ENCODE measurements around the gene TAS2R1. TPM values are rescaled to one million over a fixed set of nuclear protein-coding genes. Genes with fewer than 3 reads are reported as not detected.

Gene TAS2R1
- total RNA-seq, 1 experiment from 2014 or later, result not detected

DNA sequence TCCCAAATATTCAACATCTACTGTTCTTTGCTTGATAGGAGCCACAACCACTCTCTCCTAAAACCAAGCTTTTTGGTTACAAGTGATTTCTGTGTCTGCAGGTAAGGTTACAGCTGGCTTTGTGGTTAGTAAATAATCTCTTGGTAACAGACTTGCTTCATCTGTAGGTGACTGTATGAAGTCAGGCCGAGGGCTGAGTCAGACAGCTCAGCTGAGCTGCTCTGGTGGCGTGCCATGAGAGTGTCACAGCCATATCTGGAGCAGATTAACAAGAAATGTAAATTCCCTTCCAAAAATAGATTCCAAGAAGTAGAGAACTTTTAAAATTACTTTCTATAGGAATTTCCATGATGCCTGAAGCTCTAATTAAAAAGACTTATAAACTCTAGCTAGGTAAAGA lies 23.7 kb upstream of the TAS2R1 start:
- no TSS peak for BruUV-seq (replicated peaks)
- DNase-seq (peak; percentile 98), ATAC-seq (peak; percentile 88)
- no peaks in the 10 kb centered on the region for H3K36me3 ChIP-seq (ENCODE audit: low read depth, low read length)
- no peaks in the 10 kb centered on the region for H4K20me1 ChIP-seq (ENCODE audit: low read length)
- peak overlapping the region; percentile 6; the same call in 1 of the 2 replicates for H3K27ac ChIP-seq (ENCODE audit: low read length)
- no peak overlapping the region for H3K9ac ChIP-seq (ENCODE audit: low read length)
- H3F3A ChIP-seq (ENCODE audit: low read length, unreplicated experiment), result no peaks in the 10 kb centered on the region
- H3K9me3 ChIP-seq (ENCODE audit: low read length), result no peaks in the 10 kb centered on the region
- peaks cover 3% of the 10 kb centered on the region; the same call in 1 of the 2 replicates for H3K9me2 ChIP-seq (replicated peaks; ENCODE audit: low read length)
- no peaks in the 10 kb centered on the region for H3K79me2 ChIP-seq (ENCODE audit: low read length)
- intact Hi-C loops (cut with micrococcal nuclease), result no loop called here
- ChIA-PET CTCF (no interaction called here), POLR2A (ENCODE audit: unreplicated experiment) (interaction anchor here (0.6 kb wide), 1 partner anchor 95 kb away, joined by 3 read pairs; no protein-coding TSS in a partner anchor)
- H3K4me2 ChIP-seq (ENCODE audit: low read length), result peak overlapping the region; percentile 43
- no peak for TF ChIP-seq EZH2 (IDR thresholded peaks at IDR 0.05; ENCODE audit: low read length, unreplicated experiment)
- TF ChIP-seq EZH2phosphoT487 (IDR thresholded peaks at IDR 0.05; ENCODE audit: borderline replicate concordance, low read length), result no peak
- TF ChIP-seq, protein P1, sequence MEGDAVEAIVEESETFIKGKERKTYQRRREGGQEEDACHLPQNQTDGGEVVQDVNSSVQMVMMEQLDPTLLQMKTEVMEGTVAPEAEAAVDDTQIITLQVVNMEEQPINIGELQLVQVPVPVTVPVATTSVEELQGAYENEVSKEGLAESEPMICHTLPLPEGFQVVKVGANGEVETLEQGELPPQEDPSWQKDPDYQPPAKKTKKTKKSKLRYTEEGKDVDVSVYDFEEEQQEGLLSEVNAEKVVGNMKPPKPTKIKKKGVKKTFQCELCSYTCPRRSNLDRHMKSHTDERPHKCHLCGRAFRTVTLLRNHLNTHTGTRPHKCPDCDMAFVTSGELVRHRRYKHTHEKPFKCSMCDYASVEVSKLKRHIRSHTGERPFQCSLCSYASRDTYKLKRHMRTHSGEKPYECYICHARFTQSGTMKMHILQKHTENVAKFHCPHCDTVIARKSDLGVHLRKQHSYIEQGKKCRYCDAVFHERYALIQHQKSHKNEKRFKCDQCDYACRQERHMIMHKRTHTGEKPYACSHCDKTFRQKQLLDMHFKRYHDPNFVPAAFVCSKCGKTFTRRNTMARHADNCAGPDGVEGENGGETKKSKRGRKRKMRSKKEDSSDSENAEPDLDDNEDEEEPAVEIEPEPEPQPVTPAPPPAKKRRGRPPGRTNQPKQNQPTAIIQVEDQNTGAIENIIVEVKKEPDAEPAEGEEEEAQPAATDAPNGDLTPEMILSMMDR (conservative IDR thresholded peaks at IDR 0.05; ENCODE audit: low read depth, low read length), result no peak
- H3K27me3 ChIP-seq (ENCODE audit: low read length), result no peaks in the 10 kb centered on the region
- no peak overlapping the region; the same call in 1 of the 2 replicates for H3K4me3 ChIP-seq (ENCODE audit: low read length)
- H2AFZ ChIP-seq (ENCODE audit: low read length), result no peak overlapping the region
- peaks cover 28% of the 10 kb centered on the region for H3K4me1 ChIP-seq (ENCODE audit: insufficient read depth, low read length)

DNA sequence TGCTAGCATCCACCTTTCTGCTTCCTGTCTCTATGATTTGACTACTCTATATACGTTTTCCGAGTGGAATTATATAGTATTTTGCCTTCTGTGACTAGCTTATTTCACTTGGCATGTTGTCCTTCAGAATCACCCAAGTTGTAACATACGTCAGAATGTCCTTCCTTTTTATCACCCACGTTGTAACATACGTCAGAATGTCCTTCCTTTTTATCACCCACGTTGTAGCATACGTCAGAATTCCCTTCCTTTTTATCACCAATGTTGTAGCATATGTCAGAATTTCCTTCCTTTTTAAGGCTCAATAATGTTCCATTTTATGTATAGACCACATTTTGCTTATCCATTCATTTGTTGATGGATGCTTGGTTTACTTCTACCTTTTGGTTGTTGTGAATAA lies 22.9 kb upstream of the TAS2R1 start:
- Histone ChIP-seq H2AFZ (ENCODE audit: low read length) (no peak overlapping the region), H3K79me2 (ENCODE audit: low read length) (no peaks in the 10 kb centered on the region), H3K27me3 (ENCODE audit: low read length) (no peaks in the 10 kb centered on the region), H3K36me3 (ENCODE audit: low read depth, low read length) (no peaks in the 10 kb centered on the region), H3F3A (ENCODE audit: low read length, unreplicated experiment) (no peaks in the 10 kb centered on the region), H3K9ac (ENCODE audit: low read length) (no peak overlapping the region), H3K9me3 (ENCODE audit: low read length) (no peaks in the 10 kb centered on the region), H3K4me3 (ENCODE audit: low read length) (no peak overlapping the region), H4K20me1 (ENCODE audit: low read length) (no peaks in the 10 kb centered on the region), H3K27ac (ENCODE audit: low read length) (no peak overlapping the region), H3K4me2 (ENCODE audit: low read length) (peak overlapping the region; percentile 43), H3K4me1 (ENCODE audit: insufficient read depth, low read length) (peaks cover 28% of the 10 kb centered on the region), H3K9me2 (replicated peaks; ENCODE audit: low read length) (peaks cover 3% of the 10 kb centered on the region; the same call in 1 of the 2 replicates)
- POLR2A ChIA-PET (ENCODE audit: unreplicated experiment), result no interaction called here
- TF ChIP-seq EZH2phosphoT487 (IDR thresholded peaks at IDR 0.05; ENCODE audit: borderline replicate concordance, low read length) (no peak), EZH2 (IDR thresholded peaks at IDR 0.05; ENCODE audit: low read length, unreplicated experiment) (no peak)
- TF ChIP-seq, protein P1 (conservative IDR thresholded peaks at IDR 0.05; ENCODE audit: low read depth, low read length), result no peak
- no TSS peak for BruUV-seq (replicated peaks)
- intact Hi-C loops (cut with micrococcal nuclease), result no loop called here
- CTCF ChIA-PET, result no interaction called here
- DNase-seq (no peak), ATAC-seq (no peak)

DNA sequence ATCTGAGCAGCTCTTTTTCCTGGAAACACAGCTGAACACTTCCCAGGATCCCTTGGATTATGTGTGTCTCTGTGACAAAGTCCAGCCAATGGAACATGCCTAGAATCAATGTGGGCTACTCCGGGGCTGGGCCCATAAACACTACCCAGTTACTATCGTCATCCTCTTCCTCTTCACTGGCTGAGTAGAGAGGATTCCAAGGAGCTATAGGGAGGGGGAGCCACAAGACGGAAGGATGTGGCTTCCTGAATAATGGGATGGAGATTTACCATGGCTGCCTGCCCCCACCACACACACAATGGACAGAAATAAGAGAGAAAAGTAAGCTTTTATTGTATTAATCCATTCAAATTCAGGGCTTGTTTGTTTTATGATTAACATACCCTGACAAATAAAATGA lies 22.1 kb upstream of the TAS2R1 start:
- POLR2A ChIA-PET (ENCODE audit: unreplicated experiment), result no interaction called here
- intact Hi-C loops (cut with micrococcal nuclease), result no loop called here

More for the DNA sequence above, 22.1 kb upstream of the TAS2R1 start:
- no TSS peak for BruUV-seq (replicated peaks)
- DNase-seq (peak; percentile 59), ATAC-seq (peak; percentile 74)
- Histone ChIP-seq H3K79me2 (ENCODE audit: low read length) (no peaks in the 10 kb centered on the region), H3K27ac (ENCODE audit: low read length) (peak overlapping the region; percentile 7; the same call in 1 of the 2 replicates), H3K27me3 (ENCODE audit: low read length) (no peaks in the 10 kb centered on the region), H3K4me2 (ENCODE audit: low read length) (0 out of 2 replicates have a peak overlapping the region, but pooled peaks have one; percentile 17), H3K4me3 (ENCODE audit: low read length) (no peak overlapping the region), H3K9me2 (replicated peaks; ENCODE audit: low read length) (peaks cover 3% of the 10 kb centered on the region; the same call in 1 of the 2 replicates), H4K20me1 (ENCODE audit: low read length) (no peaks in the 10 kb centered on the region), H2AFZ (ENCODE audit: low read length) (0 out of 2 replicates have a peak overlapping the region, but pooled peaks have one; percentile 18), H3K9ac (ENCODE audit: low read length) (no peak overlapping the region), H3K4me1 (ENCODE audit: insufficient read depth, low read length) (peaks cover 30% of the 10 kb centered on the region), H3F3A (ENCODE audit: low read length, unreplicated experiment) (no peaks in the 10 kb centered on the region), H3K9me3 (ENCODE audit: low read length) (no peaks in the 10 kb centered on the region), H3K36me3 (ENCODE audit: low read depth, low read length) (no peaks in the 10 kb centered on the region)
- CTCF ChIA-PET, result no interaction called here
- TF ChIP-seq, protein P1 (conservative IDR thresholded peaks at IDR 0.05; ENCODE audit: low read depth, low read length), result no peak
- TF ChIP-seq EZH2phosphoT487 (IDR thresholded peaks at IDR 0.05; ENCODE audit: borderline replicate concordance, low read length) (no peak), EZH2 (IDR thresholded peaks at IDR 0.05; ENCODE audit: low read length, unreplicated experiment) (no peak)
